HFFc6 (cell line): ENCODE measurements around the gene IGSF9B. TPM values are rescaled to one million over a fixed set of nuclear protein-coding genes. Genes with fewer than 3 reads are reported as not detected.

ENCODE experiments used
- DNase-seq: peaks from one replicate; pipeline ENCODE4 v3.0.0-alpha.2; 2018
- H3K27ac Mint-ChIP-seq: 2 replicates; pipeline ENCODE4 v1.8.0; 2020; ENCODE audit warnings: mild to moderate bottlenecking, mixed read lengths
- H3K27me3 Mint-ChIP-seq: 2 replicates; pipeline ENCODE4 v1.8.0; 2021; ENCODE audit warnings: mild to moderate bottlenecking, moderate library complexity, mixed read lengths; ENCODE audit not compliant: insufficient read depth
- H3K36me3 Mint-ChIP-seq: 2 replicates; pipeline ENCODE4 v1.8.0; 2021; ENCODE audit warnings: low read depth, mixed read lengths
- H3K4me1 Mint-ChIP-seq: 2 replicates; pipeline ENCODE4 v1.8.0; 2020; ENCODE audit warnings: low read depth, mixed read lengths
- H3K4me3 Mint-ChIP-seq: 2 replicates; pipeline ENCODE4 v1.8.0; 2020; ENCODE audit warnings: mild to moderate bottlenecking, moderate library complexity, mixed read lengths
- H3K9me3 Mint-ChIP-seq: 2 replicates; pipeline ENCODE4 v1.8.0; 2020; ENCODE audit warnings: mild to moderate bottlenecking, mixed read lengths
- CTCF ChIP-seq: fragments of 200-600 bp; sonication (generic); IDR thresholded peaks from 2 replicates; pipeline ENCODE4 v1.5.0; 2021; ENCODE audit warnings: antibody characterized with exemption, mild to moderate bottlenecking
- total RNA-seq, 6 experiments: library from RNA; stranded (reverse); fragmentation: NEBNext Ultra II Directional; extraction: Animal tissue kit (Norgen Biotek cat#: 25700); gene quantifications; 2 replicates in 1 of 6; 3 replicates in 5 of 6; pipeline ENCODE4 v1.2.3, GENCODE V29; 2021

Gene IGSF9B
- total RNA-seq, 6 experiments from 2014 or later = not detected

GRCh38 chr11:133911171-133911570 lies 45.6 kb downstream of the IGSF9B start:
- H3K4me3 Mint-ChIP-seq = no peak overlapping the region
- peaks cover 9% of the 10 kb centered on the region for H3K27me3 Mint-ChIP-seq
- peak; percentile 16; the same call in 1 of the 2 replicates for TF ChIP-seq CTCF
- H3K36me3 Mint-ChIP-seq = no peaks in the 10 kb centered on the region
- no peaks in the 10 kb centered on the region for H3K4me1 Mint-ChIP-seq
- no peak overlapping the region for H3K27ac Mint-ChIP-seq
- H3K9me3 Mint-ChIP-seq = peaks cover 2% of the 10 kb centered on the region; the same call in 1 of the 2 replicates
- DNase-seq = no peak

- H3K27me3 Mint-ChIP-seq = peaks cover 7% of the 10 kb centered on the region
- DNase-seq = no peak
- H3K27ac Mint-ChIP-seq = no peak overlapping the region
- H3K9me3 Mint-ChIP-seq = peaks cover 7% of the 10 kb centered on the region; the same call in 1 of the 2 replicates
- no peak for TF ChIP-seq CTCF
- H3K36me3 Mint-ChIP-seq = no peaks in the 10 kb centered on the region
- no peak overlapping the region for H3K4me3 Mint-ChIP-seq
- H3K4me1 Mint-ChIP-seq = no peaks in the 10 kb centered on the region
Observed at GRCh38 chr11:133910101-133910500, 46.7 kb downstream of the IGSF9B start.

GRCh38 chr11:133908827-133909226 lies 47.9 kb downstream of the IGSF9B start:
- Mint-ChIP-seq H3K9me3 (peaks cover 11% of the 10 kb centered on the region; the same call in 1 of the 2 replicates), H3K4me1 (no peaks in the 10 kb centered on the region)
- TF ChIP-seq CTCF = no peak

GRCh38 chr11:133907841-133908241 lies 48.9 kb downstream of the IGSF9B start:
- Mint-ChIP-seq H3K27ac (no peak overlapping the region), H3K36me3 (no peaks in the 10 kb centered on the region), H3K9me3 (peaks cover 11% of the 10 kb centered on the region; the same call in 1 of the 2 replicates), H3K4me3 (no peak overlapping the region), H3K4me1 (no peaks in the 10 kb centered on the region), H3K27me3 (peaks cover 9% of the 10 kb centered on the region)
- no peak for DNase-seq
- no peak for TF ChIP-seq CTCF

More at GRCh38 chr11:133908827-133909226, 47.9 kb downstream of the IGSF9B start:
- Mint-ChIP-seq H3K27me3 (peaks cover 9% of the 10 kb centered on the region), H3K36me3 (no peaks in the 10 kb centered on the region), H3K4me3 (no peak overlapping the region), H3K27ac (no peak overlapping the region)
- DNase-seq = no peak

GRCh38 chr11:133907216-133907615 lies 49.6 kb downstream of the IGSF9B start:
- H3K27ac Mint-ChIP-seq = no peak overlapping the region
- H3K9me3 Mint-ChIP-seq = peaks cover 11% of the 10 kb centered on the region; the same call in 1 of the 2 replicates
- no peak for DNase-seq
- H3K36me3 Mint-ChIP-seq = no peaks in the 10 kb centered on the region
- peaks cover 4% of the 10 kb centered on the region for H3K27me3 Mint-ChIP-seq
- H3K4me1 Mint-ChIP-seq = no peaks in the 10 kb centered on the region
- no peak for TF ChIP-seq CTCF
- H3K4me3 Mint-ChIP-seq = no peak overlapping the region

GRCh38 chr11:133906746-133907145 lies 50.0 kb downstream of the IGSF9B start:
- Mint-ChIP-seq H3K36me3 (no peaks in the 10 kb centered on the region), H3K27me3 (peaks cover 3% of the 10 kb centered on the region), H3K4me3 (no peak overlapping the region), H3K4me1 (no peaks in the 10 kb centered on the region), H3K27ac (no peak overlapping the region), H3K9me3 (peaks cover 11% of the 10 kb centered on the region; the same call in 1 of the 2 replicates)
- no peak for DNase-seq
- TF ChIP-seq CTCF = no peak
